Endometrial microvascular endothelial cells (primary cell): ENCODE results near the gene NFE2. TPM values are rescaled to one million over a fixed set of nuclear protein-coding genes. Genes with fewer than 3 reads are reported as not detected.
"Not testable (repeated sequence)": the region's sequence is repeated elsewhere in the genome, so short reads cannot be mapped to it uniquely, and the experiment has no call there.

Source experiments
- in situ Hi-C: cut with HindIII; loops from 2 replicates; pipeline ENCODE4 v1.10.0; 2017; ENCODE audit warnings: low sequenced_read_pairs, low pct_unique_long_range_greater_than_20kb; ENCODE audit errors: inconsistent ontology term
- total RNA-seq: library from RNA; depleted of rRNA; stranded (reverse); fragments of >200 nt; gene quantifications from one replicate; pipeline ENCODE4 v1.2.3, GENCODE V29; 2015; ENCODE audit errors: inconsistent ontology term

The NFE2 gene
- not detected for total RNA-seq

GRCh38 chr12:54300732-54301427, at the start of gene NFE2:
TSS of gene NFE2 (minus strand) at chr12:54301015. CDS start at chr12:54295248, 5,767 bp downstream.
- in situ Hi-C loops: no loop called here

- in situ Hi-C loops: no loop called here
These were observed 48.9 kb upstream of the NFE2 start for GRCh38 chr12:54349679-54350078.

GRCh38 chr12:54349036-54349435, 48.2 kb upstream of the NFE2 start:
- in situ Hi-C loops: no loop called here

- in situ Hi-C loops: no loop called here
These were observed 40.8 kb upstream of the NFE2 start for GRCh38 chr12:54341378-54342300.

GRCh38 chr12:54340846-54341245, 40.0 kb upstream of the NFE2 start:
- in situ Hi-C loops: no loop called here

- in situ Hi-C loops: no loop called here
These were observed 38.0 kb upstream of the NFE2 start for GRCh38 chr12:54338698-54339296.

GRCh38 chr12:54337854-54338650, 37.2 kb upstream of the NFE2 start:
- in situ Hi-C loops: no loop called here

GRCh38 chr12:54337280-54337842, 36.5 kb upstream of the NFE2 start:
- in situ Hi-C loops: no loop called here

- in situ Hi-C loops: no loop called here
These were observed 32.7 kb upstream of the NFE2 start for GRCh38 chr12:54333420-54334034.

GRCh38 chr12:54331461-54331860, 30.6 kb upstream of the NFE2 start:
- in situ Hi-C loops: no loop called here

- in situ Hi-C loops: no loop called here
These were observed 29.6 kb upstream of the NFE2 start for GRCh38 chr12:54330442-54330841.

- in situ Hi-C loops: no loop called here
These were observed 28.9 kb upstream of the NFE2 start for GRCh38 chr12:54329759-54330158.

- in situ Hi-C loops: no loop called here
These were observed 28.0 kb upstream of the NFE2 start for GRCh38 chr12:54328595-54329337.

- in situ Hi-C loops: not testable (repeated sequence)
These were observed 24.8 kb upstream of the NFE2 start for GRCh38 chr12:54325442-54326109.

- in situ Hi-C loops: no loop called here
These were observed 24.0 kb upstream of the NFE2 start, which contains the start of gene COPZ1 for GRCh38 chr12:54324617-54325441. TSS of gene COPZ1 (plus strand) at chr12:54325131. CDS start at chr12:54325164, 33 bp downstream.

- in situ Hi-C loops: no loop called here
These were observed 20.5 kb upstream of the NFE2 start for GRCh38 chr12:54321363-54321762.
